Measurements from ENCODE around the gene ZNF385B.

Gene ZNF385B

DNA sequence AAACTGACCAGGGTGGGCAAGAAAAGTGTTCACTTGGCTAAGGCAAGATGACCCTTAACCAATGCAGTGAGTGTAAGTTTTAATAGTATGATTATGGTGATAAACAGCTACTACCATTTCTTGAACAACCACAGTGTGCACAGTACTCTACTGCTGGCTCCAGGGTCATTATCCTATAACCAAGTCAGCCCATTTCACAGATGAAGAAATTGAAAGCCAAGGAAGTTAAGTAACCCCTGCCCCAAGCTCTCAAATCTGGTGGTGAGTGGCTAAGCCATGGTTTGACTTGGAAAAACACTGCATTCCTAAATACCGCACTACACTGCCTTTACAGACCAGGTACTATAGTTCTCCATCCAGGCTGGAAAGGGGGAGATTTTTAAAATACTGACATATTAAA, 5.7 kb downstream of the ZNF385B start:
- no peak for DNase-seq (ENCODE audit: low spot score)

DNA sequence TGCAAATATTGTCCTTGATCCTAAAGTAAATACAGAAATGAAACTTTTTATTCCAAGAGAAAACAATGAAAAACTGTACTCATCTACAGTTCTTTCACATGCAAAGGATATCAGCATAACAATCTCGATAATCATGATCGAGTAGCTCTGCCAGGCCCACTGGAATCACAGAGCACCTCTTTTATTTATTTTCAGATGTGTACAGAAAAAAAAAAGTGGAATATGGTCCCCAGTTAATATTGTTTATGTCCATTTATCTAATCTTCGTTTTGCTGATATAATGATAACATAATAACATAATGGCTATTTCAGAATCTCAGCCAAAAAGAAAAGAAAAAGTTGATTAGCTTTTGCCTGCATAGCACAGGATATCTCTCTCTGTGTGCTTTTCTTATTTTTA, 6.5 kb downstream of the ZNF385B start:
- DNase-seq (ENCODE audit: low spot score), result no peak

DNA sequence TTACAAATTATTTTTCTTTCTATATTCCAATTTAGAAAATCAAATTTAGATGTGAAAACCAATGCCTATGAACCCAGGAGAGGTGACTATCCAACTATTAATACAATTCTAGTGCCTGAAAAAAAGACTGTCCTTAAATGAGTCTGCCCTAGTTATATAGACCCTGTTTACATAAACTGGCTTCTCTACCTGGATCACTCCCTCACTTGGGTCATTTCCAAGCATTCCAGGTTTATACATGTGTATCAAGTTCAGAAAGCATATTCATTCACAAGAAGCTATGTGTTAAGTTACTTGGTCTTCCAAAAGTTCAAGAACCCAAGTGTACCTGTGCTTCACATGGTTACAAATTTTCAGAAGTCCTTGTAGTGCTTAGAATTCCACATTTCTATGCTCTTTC, 8.3 kb downstream of the ZNF385B start:
- no peak for DNase-seq (ENCODE audit: low spot score)

DNA sequence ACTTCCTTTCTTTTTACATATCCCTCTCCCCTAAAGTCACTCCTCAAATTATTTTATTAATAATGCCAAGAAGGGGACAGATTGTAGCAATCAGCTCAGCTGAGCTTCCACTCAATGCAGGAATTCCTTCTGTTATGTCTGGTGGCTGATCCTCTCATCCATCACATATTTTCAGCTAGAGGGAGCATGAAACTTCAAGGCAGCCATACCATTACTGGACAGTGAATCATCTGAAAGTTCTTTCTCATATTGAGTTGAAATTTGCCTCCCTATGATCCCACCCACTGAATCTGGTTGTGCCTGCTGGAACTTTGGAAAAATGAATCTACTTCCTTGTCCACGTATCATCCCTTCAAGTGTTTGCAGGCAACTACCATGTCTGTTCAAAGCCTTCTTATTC, 11.2 kb downstream of the ZNF385B start:
- DNase-seq (ENCODE audit: low spot score), result no peak

DNA sequence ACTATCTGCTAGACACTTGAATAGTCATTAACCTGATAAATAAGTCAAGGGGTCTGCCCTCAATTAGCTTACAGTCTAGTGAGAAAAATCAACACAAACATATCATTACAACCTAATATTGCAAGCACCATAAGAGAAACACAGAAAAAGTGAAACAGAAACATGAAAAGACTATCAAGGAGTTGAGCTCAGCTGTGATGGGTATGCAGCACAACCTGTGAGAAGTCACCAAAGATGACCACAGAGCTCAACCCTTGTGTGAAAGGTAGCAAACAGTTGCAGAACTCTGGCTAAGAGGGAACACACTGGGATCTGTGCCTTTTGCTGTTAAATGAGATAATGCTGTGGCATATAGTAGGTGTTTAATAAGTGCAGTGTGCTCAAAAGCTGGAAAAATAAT, 11.7 kb downstream of the ZNF385B start:
- DNase-seq (ENCODE audit: low spot score), result no peak

DNA sequence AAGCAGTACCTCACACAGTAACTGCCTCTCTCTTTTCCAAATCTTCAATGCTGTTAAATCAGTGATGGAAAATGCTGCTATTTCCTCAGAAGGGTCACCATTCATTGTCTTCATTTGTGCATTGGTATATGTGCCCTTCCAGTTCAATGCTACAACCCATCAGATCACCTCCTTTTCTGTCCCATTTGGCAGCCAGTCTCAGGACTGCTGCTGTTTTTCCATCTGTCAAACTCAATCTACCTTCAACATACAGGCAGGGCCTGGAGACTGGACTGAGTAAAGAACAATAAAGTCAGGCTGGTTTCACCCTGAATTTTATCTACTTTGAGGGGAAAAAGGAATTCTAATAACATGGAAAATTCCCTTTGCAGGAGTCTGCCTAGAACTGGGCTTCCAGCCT, 17.9 kb downstream of the ZNF385B start:
- DNase-seq (ENCODE audit: low spot score), result no peak

DNA sequence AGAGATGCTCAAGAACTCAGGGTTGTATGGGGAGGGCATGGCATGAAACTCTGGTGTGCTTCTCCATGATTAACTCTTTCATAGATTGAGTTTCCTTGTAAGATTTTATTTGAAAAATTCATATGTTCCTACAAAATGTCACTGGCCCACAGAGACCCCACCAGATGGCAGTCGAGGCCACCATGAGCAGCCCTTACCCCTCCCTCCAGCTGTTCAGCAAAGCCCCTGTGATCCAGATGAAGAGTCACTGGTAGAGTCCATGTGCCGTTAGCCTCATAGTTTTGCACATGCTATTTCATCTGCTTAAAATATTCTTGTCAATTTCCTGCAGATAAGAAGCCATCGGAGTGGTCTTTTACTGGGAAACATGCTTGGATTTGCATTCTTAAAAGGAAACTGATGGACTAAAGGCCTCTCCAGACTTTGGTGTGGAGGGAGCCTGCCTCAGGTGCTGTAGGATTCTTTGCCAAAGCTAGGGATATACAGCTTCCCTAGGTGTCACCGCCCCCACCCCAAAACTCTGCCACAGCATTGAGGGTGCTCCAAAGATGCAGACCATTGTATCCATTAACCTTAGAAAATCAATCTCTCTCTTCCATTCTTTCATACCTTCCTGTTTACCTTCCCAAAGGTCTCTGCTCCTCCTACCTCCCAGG, 18.8 kb downstream of the ZNF385B start:
- no peak for DNase-seq (ENCODE audit: low spot score)

DNA sequence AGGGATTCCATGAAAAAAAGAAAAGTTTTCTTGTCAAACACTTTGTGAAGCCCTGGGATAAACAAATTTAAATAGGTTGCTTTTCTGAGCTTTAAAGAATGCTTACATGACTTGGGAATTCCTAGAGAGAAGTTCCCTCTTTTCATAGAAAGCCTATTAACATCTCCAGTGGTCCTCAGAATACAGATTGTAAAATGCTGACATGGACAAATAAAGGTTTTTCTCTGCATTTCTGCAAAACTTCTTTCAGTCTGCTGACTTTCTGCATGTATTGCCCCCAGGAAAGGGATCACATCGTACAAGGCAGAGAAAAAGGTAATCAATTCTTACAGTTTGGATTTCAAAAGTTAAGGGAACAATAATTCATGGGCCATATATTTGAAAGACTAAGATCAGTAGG, 20.6 kb downstream of the ZNF385B start:
- DNase-seq (ENCODE audit: low spot score), result no peak

DNA sequence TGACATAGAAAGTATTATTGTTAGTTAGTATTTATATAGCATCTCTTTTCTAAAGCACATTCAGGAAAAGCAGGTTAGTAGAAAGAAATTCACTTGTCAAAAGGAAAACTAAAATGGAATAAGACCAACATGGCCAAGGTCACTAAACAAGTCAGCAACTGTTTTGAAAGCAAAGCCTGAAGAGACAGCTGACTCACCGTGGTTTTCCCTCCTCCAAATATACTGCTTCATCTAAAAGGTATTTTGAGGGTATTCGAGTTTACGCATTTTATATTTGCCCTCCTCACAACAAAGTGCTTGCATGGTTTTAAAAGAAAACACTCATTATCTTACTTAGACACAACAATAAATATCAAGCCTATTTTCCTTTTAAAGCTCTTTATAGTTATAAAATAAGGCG, 24.0 kb downstream of the ZNF385B start:
- DNase-seq (ENCODE audit: low spot score), result no peak

DNA sequence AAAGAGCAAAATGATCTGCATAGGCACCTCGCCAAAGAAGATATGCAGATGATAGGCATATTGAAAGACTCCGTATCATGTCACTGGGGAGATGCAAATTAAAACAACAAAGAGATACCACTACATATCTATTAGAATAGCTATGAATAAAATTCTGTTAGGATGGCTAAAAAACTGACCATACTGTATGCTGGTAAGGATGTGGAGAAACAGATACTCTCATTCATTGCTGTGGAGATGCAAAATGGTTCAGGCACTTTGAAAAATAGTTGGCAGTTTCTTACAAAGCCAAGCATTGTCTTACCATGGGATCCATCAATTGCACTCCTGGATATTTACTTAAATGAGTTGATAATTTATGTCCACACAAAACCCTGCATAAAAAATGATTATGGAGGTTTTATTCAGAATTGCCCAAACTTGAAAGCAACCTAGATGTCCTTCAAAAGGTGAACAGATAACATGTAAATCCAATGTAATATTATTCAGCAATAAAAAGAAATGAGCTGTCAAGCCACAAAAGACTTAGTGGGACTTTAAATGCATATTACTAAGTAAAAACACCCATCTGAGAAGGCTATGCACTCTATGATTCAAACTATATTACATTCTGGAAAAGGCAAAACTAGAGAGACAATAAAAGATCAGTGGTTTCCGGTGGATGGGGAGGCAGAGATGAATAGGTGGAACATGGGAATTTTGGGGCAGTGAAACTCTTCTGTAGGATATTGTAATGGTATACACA, 31.2 kb downstream of the ZNF385B start:
- DNase-seq (ENCODE audit: low spot score), result no peak

DNA sequence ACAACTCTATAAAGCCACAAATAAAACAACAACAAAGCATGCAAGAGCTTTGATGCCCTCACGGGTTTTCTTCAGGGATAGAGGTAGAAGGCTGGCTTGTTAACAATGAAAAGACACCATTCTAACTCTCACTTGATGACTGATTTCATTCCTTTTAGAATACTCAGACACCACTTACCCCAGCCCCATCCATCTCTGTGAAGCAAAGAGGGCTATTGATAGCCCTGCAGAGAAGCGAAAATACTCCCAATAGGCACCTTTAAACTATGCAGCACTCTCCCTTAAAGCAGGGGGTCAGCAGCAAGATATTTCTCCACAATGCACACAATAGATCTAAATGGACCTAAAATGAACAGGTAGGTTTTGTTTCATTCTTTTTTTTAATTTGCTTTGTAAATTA, 35.1 kb downstream of the ZNF385B start:
- DNase-seq (ENCODE audit: low spot score), result no peak

DNA sequence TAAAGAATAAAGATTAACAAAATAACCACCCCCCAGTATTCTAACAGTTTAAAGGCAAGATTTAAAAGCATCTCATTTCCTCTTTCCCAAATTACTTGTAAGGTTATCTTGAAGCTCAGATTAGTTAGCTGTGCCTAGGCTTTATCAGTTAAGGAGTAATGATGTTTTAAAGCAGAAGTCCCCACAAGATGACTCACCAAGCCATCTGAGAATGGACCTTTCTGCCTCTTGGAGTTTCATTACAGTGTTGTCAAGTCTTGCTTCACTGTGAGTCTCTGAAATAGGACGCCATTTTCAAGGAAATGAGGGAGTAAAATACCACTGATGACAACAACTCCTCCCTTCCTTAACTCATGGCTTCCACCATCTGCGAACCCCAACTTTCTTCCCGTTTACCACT, 35.9 kb downstream of the ZNF385B start:
- DNase-seq (ENCODE audit: low spot score), result no peak

DNA sequence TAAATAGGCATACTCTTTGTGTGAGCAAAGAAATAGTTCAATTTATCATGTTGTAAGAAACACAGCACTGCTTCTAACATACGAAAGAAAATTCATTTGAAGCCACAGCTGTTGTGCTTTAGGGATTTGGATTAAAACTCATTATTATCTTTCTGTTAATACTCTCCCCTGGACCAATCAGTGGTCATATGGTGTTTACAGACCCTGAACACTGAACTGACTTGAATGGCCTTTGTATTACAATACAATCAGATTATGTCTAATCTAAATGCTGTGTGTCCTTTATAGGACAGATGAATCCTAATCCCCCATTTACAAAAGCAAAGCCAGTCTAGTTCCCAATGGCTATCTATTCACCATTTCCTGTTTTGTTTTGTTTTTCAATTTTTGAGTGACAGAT, 36.5 kb downstream of the ZNF385B start:
- DNase-seq (ENCODE audit: low spot score), result no peak

DNA sequence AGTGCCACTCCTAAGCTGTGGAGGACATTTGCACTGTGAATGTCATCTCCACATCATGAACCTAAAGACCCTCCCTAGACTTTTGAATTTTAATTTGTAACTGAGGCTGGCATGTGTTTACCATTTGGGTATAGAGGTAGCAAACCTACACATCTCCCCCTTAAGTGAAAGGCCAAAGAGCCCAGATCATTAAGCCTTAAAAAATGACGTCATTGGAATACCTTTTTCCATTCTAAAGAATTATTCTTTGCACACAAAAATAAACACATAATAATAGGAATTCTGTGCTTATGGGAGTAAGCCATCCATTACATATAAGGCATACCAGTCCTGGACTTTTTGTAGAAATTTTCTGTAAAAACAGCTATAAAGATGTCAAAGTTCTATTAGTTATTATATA, 38.9 kb downstream of the ZNF385B start:
- DNase-seq (ENCODE audit: low spot score), result no peak

DNA sequence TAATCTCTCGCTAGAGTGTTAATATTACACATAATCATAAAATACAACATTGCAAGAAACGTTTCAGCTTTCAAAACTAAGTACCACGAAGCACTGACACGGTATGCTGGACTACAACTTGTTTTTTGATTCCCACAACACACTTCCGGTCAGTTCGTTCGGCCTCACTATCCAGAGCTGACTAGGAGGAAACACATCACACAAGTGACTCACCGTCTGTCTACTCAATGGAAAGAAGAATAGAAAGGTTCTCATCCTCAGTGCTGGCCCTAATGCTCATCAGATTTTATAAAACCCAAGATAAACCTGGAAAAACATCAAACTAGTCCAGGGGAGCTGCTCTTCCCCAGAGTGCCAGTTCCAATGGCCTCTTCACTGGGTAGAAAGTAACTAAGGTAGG, 42.9 kb downstream of the ZNF385B start:
- no peak for DNase-seq (ENCODE audit: low spot score)

DNA sequence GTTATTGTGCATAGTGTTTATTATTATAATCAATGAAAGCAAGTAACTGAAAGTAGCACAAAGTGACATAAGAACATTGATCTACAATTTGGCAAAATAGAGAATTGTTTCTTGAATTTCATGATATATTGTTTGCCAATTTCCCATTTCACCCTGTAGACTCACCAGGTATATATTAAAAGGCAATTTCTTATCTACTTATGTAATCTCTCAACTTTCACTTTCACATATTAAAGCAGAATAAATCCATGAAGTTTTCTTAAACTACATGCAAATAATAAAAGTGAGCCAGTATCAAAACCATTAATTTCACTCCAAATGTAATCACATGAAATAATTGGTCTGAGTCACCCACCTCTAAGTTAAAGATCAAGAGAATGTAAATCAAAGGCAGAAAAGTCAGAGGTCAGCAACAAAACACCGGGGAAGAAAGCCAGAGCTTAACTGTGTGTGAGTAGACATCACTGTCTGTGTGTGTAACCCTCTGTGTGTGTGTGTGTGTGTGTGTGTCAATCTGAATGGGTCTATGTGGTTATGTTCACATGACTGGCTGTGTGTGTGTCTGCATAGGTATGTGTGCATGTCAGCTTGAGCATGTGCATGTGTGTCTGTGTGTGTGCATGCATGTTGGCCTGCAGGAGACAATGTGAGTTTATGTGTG, 44.1 kb downstream of the ZNF385B start:
- DNase-seq (ENCODE audit: low spot score), result no peak

DNA sequence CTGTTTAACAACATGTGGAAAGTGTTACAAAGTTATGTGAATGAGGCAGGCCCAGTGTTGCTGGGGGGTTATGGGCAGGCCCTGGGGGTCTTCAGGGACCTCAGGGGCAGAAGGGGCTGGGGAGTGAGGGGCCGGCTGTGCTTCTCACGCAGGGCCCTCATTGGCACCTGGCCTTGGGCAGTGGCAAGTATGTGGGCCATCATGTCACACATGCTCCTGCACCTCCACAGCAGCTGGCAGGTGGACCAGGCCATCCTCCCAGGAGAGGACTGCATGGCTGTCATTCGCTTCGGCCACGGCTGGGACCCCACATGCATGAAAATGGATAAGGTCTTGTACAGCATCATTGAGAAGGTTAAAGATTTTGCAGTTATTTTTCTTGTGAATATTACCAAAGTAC, 47.4 kb downstream of the ZNF385B start:
- no peak for DNase-seq (ENCODE audit: low spot score)

DNA sequence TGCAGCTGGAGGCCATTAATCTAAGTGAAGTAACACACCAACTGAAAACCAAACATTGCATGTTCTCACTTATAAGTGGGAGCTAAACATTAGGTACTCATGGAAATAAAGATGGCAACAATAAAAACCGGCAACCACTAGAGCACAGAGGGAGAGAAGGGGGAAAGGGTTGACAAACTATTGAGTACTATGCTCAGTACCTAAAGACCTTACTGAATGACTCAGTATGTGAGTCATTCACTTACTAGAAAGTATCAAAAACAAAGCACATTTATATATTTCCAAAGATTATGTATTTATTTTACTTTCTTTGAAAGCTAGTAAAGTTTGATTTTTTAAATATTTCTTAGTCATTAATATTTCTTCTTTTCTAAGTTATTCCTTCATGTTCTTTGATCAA, 48.9 kb downstream of the ZNF385B start:
- DNase-seq (ENCODE audit: low spot score), result no peak

DNA sequence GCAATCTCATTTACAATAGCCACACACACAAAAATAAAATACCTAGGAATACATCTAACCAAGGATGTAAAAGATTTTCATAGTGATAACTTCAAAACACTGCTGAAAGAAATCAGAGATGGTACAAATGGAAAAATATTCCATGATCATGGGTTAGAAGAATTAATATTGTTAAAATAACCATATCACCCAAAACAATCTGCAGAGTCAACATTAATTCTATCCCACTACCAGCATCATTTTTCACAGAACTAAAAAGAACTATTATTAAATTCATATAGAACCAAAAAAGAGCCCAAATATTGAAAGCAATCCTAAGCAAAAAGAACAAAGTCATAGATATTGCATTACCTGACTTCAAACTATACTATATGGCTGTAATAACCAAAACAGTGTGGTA, 50.4 kb downstream of the ZNF385B start:
- DNase-seq (ENCODE audit: low spot score), result no peak

DNA sequence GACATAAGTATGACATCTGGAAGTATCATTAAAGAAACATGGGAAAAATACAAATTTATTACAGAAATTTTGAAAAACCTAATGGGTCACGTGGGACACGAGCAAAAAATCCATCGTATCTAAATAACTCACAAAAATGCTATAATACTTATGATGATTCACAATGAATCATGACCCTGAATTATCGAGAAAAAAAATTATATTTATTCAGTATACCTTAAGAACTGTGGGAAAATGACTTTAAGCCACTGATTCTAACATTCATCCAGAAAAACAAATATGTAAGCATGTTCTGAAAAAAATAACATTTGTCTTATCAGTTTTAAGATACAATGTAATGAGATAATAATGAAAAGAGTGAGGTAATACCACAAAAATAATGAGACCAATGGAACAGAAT, 51.8 kb downstream of the ZNF385B start:
- no peak for DNase-seq (ENCODE audit: low spot score)

DNA sequence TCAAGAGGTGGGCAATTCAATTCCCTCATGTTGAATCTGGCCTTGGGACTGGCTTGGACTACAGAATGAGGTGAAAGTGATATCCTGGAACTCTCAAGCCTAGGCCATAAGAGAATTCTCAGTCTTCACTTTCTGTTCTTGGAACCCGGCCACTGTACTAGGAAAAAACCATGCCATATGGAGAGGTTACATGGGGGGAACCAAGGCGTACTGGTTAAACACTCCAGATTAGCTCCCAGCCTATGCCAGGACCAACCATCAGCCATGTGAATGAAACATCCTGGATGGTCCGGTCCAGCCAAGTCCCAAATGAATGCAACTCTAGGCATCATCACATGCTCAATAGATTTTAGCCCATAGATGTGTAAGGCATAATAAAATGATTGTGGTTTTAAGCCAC, 56.4 kb downstream of the ZNF385B start:
- DNase-seq (ENCODE audit: low spot score), result no peak

DNA sequence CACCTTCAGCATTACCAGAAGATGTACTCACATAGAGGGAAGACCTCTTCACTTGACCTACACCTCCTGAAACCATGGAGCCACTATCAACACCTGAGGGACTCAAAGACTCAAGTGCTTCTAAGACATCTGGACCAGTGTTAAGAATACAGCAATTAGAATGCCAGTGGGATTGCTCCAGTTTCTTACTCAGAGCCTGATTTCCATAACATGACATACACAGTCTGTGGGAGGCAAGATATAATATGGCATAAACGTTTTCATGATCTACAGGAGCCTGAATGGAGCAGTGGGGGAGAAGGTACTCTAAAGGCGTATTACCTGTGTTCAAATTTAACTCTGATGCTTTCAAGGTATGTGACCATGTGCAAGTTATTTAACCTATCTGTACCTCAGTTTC, 57.2 kb downstream of the ZNF385B start:
- DNase-seq (ENCODE audit: low spot score), result no peak

DNA sequence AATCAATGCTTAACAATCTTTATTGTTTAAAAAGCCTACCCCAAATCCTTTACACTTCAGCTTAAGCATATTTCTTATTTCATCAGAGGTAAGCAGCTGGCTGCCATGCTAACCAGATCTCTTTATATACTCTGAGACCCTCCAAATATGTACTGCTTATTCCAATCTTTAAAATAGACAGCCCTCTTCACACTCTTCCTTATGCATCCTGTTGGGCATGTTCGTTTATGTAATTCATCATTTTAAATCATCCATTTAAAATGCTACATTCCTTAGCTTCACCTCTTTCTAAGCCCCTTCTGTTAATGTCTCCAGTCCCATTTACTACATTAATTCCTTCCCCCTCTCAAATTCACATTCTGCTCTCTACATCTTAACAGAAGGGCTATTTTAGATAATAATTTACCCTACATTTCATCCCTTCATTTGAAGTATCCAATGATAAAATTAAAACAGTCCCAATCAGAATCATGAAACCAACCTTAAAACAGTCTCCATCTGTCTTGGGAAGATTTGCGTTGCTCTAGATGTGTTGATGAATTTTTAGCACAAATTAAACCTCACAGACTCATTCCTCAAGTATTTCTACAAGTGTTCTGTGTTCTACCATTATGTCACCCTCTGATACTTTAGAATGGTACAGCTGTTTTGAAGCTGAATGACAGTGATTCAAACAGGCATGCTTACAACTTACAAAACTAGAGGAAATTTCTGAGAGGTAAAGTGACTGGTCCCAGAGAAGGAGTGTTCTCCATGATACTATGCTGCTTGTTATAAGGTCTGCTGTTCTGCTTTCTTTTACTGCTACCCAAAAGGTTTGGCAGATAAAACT, 59.1 kb downstream of the ZNF385B start:
- no peak for DNase-seq (ENCODE audit: low spot score)
